ENCODE results near the gene GATAD2A. TPM values are rescaled to one million over a fixed set of nuclear protein-coding genes. Genes with fewer than 3 reads are reported as not detected.

The GATAD2A gene
- polyA plus RNA-seq, 1 experiment, result 24.2 TPM

GRCh38 chr19:19495614-19496603 is 90.4 kb downstream of the GATAD2A start:
- H3K27me3 ChIP-seq (ENCODE audit: control insufficient read depth, insufficient read depth, low read length), result no peaks in the 10 kb centered on the region
- TF ChIP-seq CTCF (IDR thresholded peaks at IDR 0.05; ENCODE audit: insufficient read depth, low read depth, low read length), result no peak
- no peak for DNase-seq (ENCODE audit: low read depth)
- ChIA-PET POLR2A (no interaction called here), CTCF (no interaction called here)
- H3K36me3 ChIP-seq (ENCODE audit: control insufficient read depth, insufficient read depth, low read length), result peaks cover 47% of the 10 kb centered on the region
- no peak overlapping the region for H3K4me3 ChIP-seq (ENCODE audit: low read depth, low read length)

- POLR2A ChIA-PET, result no interaction called here
- CTCF ChIA-PET, result no interaction called here
- Histone ChIP-seq H3K27me3 (ENCODE audit: control insufficient read depth, insufficient read depth, low read length) (no peaks in the 10 kb centered on the region), H3K4me3 (ENCODE audit: low read depth, low read length) (no peak overlapping the region), H3K36me3 (ENCODE audit: control insufficient read depth, insufficient read depth, low read length) (peaks cover 48% of the 10 kb centered on the region)
- DNase-seq (ENCODE audit: low read depth), result no peak
- TF ChIP-seq CTCF (IDR thresholded peaks at IDR 0.05; ENCODE audit: insufficient read depth, low read depth, low read length), result no peak
Measured at GRCh38 chr19:19498255-19498991, 92.9 kb downstream of the GATAD2A start.

GRCh38 chr19:19499272-19499995 is 94.0 kb downstream of the GATAD2A start:
- POLR2A ChIA-PET, result no interaction called here
- CTCF ChIA-PET, result interaction anchor here (0.8 kb wide), 1 partner anchor 133 kb away, joined by 4 read pairs; no protein-coding TSS in a partner anchor
- TF ChIP-seq CTCF (IDR thresholded peaks at IDR 0.05; ENCODE audit: insufficient read depth, low read depth, low read length), result no peak
- DNase-seq (ENCODE audit: low read depth), result no peak
- Histone ChIP-seq H3K27me3 (ENCODE audit: control insufficient read depth, insufficient read depth, low read length) (no peaks in the 10 kb centered on the region), H3K36me3 (ENCODE audit: control insufficient read depth, insufficient read depth, low read length) (peaks cover 49% of the 10 kb centered on the region), H3K4me3 (ENCODE audit: low read depth, low read length) (no peak overlapping the region)

GRCh38 chr19:19500975-19501644 is 95.6 kb downstream of the GATAD2A start:
- H3K4me3 ChIP-seq (ENCODE audit: low read depth, low read length), result no peak overlapping the region
- TF ChIP-seq CTCF (IDR thresholded peaks at IDR 0.05; ENCODE audit: insufficient read depth, low read depth, low read length), result no peak
- H3K36me3 ChIP-seq (ENCODE audit: control insufficient read depth, insufficient read depth, low read length), result peaks cover 48% of the 10 kb centered on the region
- DNase-seq (ENCODE audit: low read depth), result no peak
- no peaks in the 10 kb centered on the region for H3K27me3 ChIP-seq (ENCODE audit: control insufficient read depth, insufficient read depth, low read length)
- ChIA-PET POLR2A (no interaction called here), CTCF (interaction anchor here (0.7 kb wide), 2 partner anchors 9 to 131 kb away, joined by 3 to 4 read pairs; no protein-coding TSS in a partner anchor)
